GM11168 (cell line): ENCODE data around the gene MAST4.
"Not testable (repeated sequence)": the region's sequence is repeated elsewhere in the genome, so short reads cannot be mapped to it uniquely, and the experiment has no call there.

Source experiments
- in situ Hi-C: fragments of 300-500 bp; cut with MboI; formaldehyde crosslinking; loops from one replicate; pipeline ENCODE4 v1.12.0; 2022; ENCODE audit warnings: low sequenced_read_pairs; ENCODE audit not compliant: unreplicated experiment

MAST4 gene

GRCh38 chr5:66689522-66690220, 93.5 kb downstream of the MAST4 start:
- in situ Hi-C loops = no loop called here

DNA sequence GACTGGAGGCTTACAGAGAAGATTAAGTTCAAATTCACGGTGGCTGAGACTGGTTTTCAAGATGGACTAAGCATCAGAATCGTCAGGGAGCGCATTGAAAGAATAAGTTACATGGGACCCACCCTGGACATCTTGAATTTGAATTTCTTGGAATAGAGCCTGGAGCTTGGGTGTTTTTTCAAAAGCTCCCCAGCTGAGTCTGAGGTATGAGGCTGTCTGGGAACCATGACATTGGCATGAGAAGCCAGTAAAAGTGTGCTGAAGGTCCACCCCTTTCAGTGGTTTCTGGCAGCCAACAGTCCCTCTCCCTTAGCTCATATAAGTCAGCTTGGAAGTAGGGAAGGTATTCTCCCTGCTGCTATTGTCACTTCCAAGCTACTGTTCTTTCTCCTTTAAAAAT, 97.8 kb downstream of the MAST4 start:
- in situ Hi-C loops = no loop called here

- in situ Hi-C loops = not testable (repeated sequence)
Measured at GRCh38 chr5:66695840-66696239, 99.6 kb downstream of the MAST4 start.

DNA sequence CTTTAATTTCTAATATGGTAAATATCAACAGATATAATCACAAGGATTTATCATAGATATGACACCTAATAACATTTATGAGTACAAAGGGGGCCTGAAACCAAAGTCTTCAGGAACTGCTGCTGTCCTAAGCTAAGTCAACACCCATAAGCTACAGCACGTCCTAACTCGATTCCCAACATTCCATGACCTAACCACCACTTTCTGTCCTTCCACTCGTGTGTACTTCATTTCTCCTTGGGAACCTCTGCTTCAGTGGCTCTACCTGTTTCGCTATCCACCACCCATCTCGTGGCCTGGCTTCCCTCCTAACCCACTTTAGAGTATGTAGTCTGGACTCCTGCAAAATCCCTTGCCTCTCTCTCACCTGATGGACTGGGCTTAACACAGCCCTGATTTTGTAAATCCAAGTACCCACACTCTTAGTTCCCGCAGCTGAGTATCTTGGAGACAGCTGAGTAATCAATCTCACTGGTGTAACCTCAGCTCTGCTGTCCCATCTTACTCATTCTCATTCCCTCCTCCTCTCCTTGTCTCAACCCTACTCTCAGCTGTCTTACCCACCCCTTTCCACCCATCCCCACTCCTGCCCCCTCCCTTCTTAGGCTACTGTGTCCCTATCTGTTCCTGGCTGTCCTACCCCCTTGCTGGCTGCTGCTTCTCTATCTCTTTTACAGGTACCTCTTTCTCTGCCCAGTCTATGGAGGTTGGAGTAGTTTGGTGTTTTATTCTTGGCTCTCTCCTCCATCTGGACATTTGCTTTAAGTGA, 101.8 kb downstream of the MAST4 start:
- in situ Hi-C loops = no loop called here

DNA sequence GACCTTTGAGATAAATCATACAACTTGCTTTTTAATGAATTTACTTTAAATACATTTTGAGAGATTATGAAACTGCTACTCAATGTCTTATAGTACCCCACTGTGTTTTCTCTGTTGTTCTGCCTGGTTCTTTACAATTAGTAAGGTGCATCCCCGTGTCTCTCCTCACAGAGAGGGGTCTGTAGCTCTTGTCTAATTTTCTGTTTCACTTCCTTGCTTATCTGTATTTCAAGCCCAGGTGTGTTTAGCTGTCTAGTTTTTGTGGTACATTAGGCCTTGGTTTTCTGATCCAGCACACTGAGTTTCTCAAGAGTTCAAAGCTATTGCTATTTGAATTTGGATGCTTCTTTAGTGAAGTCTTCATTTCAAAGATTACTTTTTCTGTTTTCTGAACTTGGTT, 105.1 kb downstream of the MAST4 start:
- in situ Hi-C loops = no loop called here

DNA sequence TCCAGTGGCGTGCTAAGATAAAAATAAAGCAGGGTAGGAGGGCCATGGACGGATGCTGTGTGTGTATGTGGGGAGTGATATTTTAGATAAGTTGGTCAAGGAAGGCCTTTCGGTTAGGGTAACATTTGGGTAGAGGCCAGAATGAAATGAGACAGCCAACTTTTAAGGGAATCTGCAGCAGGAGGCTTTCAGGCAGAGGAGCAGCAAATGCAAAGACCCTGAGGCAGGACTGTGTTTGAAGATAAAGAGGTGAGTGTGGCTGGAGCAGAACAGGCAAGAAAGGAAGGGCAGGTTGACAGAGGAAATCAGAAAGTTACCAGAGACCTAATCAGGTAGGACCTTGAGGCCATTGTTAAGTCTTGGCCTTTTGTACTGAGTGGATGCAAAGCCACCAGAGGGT, 106.2 kb downstream of the MAST4 start:
- in situ Hi-C loops = no loop called here

DNA sequence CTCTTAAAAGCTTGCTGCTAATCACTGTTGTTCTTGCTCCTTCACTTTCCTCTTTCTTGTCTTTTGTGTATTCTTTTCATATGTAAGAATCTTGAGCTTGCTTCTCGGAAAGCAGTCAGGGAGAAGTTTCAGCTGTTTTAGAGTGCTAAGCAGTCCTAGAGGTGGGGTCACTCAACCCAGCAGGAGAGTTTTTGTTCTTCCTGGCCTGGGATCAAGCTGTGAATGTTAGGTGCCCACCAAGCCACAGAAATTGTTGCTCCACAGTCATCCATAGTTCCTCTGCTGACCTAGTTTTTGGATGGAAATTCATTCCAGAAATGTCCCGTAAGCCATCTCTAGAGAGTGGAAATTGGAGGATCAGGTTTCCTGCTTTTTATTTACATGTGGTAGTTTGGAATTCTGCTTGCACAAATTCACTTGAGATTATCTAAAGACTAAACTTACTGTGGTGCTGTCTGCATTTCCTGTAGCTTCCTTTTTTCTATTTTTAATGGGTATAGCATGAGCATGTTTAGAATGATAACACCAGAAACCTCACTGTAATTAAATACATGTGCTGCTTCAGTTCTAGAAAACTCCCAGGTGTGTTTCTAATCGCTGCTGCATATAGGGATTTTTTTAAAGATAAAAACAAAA, 108.7 kb downstream of the MAST4 start:
- in situ Hi-C loops = no loop called here

DNA sequence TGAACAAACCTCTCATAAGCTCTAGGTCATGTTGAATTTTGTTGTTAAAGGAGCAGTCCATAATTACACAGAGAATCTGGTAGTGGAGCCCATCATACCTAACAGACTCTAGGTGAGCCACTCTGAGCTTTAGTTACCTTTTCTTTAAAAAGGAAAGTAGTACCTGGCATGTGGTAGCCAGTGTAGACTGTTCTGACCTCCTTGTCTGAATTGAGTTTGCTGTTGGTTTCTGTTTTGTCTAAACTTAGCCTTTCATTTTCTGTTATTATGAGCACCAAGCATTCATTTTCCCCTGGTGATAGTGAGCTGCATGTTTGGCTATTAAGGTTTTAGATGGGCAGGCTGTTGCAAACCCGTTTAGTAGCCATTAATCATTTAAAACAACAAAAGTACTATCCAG, 112.2 kb downstream of the MAST4 start:
- in situ Hi-C loops = no loop called here

GRCh38 chr5:66710557-66711088, 114.4 kb downstream of the MAST4 start:
- in situ Hi-C loops = no loop called here

GRCh38 chr5:66713998-66714397, 117.8 kb downstream of the MAST4 start:
- in situ Hi-C loops = no loop called here

DNA sequence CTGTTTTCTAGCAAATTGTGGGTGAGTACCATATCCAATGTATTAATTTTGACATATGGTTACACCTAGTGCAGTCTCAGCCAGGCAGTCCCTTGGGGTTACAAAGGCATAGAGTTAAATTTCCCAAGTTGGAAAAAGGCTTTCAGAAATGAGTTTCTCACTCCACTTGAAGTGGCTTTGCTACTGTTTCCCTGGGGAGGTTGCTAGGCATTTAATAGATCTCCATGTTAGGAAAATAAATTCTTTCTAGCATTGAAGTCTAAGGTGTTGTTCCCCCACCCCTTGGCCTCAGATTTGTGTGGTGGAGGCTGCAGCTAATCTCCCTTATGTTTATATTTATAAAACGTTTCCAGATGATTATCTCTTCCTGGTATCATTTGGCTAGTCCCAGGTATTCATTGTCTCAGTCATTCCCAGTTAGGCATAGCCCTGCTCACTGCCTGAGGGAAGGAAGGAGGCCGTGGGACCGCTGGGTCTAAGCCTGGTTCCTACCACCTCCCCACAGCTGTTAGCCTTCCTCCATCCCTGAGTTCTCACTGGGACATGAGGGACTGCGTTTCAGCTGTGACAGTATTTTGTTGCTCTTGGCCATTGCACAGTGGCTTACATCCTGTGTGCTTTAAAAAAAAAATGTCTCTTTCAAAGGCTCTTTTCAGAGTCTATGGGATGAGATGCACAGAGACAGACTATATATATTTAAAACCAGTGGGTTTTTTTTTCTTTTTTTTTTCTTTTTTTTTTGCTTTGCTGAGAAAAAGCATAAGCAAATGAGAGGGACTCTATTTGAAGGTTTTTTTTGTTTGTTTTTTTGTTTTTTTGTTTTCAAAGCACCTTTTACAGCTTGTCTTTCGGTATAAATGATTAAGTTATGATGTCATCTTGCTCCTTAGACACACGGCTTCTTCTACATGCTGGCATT, 121.5 kb downstream of the MAST4 start:
- in situ Hi-C loops = no loop called here

DNA sequence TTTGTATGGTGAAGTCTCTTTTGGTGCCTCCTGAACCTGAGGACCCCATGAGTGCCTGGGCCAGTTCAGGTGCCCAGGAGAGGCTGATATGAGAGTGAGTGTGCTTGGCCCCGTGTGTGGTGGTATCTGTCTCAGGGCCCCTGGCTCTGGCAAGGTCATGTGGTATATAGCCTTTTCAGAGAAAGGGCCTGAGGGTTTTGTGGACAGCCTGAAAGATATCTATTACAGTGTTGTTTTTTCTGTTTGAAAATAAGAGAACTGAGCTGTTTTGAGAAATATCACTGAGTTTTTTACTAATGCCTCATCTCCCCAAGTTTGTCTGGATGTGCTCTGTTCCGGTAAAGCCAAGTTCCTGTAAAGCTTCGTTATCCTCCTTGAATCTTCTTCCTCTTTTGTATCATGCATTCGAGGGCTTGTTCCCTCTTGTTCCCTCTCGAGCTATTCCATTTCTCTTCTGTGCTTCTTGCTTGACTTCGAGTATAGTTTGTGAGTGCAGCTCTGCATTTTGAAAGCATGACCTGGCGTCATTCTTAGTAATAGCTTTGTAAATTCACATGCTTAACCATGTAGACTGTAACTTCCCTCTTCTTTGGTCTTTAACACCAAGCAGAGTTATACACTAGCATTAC, 122.3 kb downstream of the MAST4 start:
- in situ Hi-C loops = no loop called here

DNA sequence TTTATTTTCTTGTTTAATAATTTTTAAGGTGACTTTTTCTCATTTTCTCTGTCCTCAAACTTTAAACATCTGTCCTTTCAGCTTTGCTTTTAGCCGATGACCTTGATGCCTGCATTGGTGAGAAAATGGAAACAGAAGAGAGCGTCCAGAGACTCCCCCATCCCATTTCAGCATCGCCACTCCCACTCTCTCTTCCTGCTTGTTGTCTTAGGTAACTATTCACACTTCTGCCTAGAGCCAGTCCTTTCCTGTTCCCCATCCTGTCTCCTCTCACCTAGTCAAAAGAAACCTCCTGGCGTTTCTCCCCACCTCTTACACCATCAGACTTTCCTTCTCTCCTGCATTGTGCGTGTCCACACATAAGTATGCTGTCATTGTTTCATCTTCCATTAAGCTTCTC, 124.6 kb downstream of the MAST4 start:
- in situ Hi-C loops = no loop called here

GRCh38 chr5:66722686-66723085, 126.5 kb downstream of the MAST4 start:
- in situ Hi-C loops = no loop called here

DNA sequence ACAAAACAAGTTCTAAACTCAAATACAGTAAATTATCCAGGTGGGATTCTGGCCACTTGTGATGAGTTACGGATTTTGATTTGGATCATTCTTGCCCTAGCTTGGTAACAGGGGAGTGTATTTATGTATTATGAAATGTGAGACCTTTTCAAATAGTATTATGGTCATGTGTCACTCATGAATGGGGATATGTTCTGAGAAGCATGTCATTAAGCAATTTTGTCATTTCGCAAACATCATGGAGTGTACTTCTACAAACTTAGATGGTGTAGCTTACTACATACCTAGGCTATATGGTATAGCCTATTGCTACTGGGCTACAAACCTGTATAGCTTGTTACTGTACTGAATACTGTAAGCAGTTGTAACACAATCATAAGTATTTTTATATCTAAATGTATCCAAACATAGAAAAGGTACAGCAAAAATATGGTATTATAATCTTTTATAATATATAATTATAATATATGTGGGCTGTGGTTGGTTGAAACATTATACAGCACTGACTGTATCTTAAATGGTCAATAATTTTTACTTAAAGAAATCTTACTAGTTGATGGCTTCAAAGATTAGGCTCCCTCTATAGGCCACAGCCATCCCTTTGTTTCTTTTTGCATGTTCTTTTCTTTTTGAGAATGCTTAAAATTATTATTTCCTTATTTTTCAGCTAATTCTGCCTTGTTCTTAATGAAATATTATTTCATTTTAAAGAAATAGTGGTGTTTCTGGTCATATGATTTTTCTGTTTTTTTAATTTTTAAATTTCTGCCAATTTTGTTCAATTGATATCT, 128.4 kb downstream of the MAST4 start:
- in situ Hi-C loops = no loop called here

DNA sequence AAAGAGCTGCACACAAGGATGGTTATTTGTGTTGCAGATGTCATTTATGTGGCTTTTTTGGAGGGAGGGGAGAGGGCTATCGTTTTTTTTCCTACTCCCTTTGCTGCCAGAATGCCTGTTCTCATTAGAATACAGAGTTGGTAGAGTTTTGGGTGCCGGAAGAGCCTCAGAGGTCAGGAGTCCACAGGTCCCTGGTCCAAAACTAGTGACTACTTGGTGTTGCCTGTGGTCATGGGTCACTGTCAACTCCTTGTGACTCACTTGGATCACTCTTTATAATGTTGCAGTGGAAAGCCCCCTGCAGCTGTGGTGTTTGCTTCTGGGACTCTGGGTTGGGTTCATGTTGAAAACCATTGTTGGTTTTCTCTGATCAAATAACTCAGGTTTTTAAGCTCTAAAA, 131.4 kb downstream of the MAST4 start:
- in situ Hi-C loops = no loop called here

DNA sequence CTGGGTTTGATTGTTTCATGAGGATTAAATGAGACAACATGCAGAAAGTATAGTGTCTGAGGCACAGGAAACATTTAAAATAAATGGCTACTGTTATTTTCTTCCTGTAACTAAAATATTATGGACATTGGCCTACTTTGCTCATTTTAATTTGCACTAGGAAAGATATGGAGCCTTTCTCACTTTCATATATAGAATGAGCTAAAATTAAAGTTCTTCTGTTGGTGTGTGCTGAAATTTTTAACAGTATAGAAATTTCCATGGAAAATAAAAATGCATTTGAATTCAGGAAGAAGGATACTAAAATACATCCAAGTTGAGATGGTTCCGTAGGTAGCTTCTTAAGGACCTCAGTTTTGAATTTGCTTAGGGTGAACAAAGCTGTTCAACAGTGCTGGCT, 131.9 kb downstream of the MAST4 start:
- in situ Hi-C loops = no loop called here

GRCh38 chr5:66737096-66737495, 140.9 kb downstream of the MAST4 start:
- in situ Hi-C loops = no loop called here

- in situ Hi-C loops = no loop called here
Measured at GRCh38 chr5:66738136-66738535, 141.9 kb downstream of the MAST4 start.
